Activated CD8-positive, alpha-beta memory T cell treated with anti-CD3 and anti-CD28 coated beads, Interleukin-2, amount 10 ng/mL, durations not matched to agents 7 days and 5 days (primary cell): Measurements from ENCODE around the gene SYT5. TPM values are rescaled to one million over a fixed set of nuclear protein-coding genes. Genes with fewer than 3 reads are reported as not detected.
A peak's percentile ranks its signal among the peaks of the same experiment; 100 is the strongest.

ENCODE experiments used
- ATAC-seq: fragments of 150-1000 bp; cut with Tn5 transposase; one replicate; pipeline ENCODE4 v1.10.0; 2021; ENCODE audit warnings: moderate library complexity
- CTCF ChIA-PET: fragments of 350-600 bp; sonication (Branson Sonifier 250); formaldehyde crosslinking; loops from one replicate; lab custom pipeline; 2021; ENCODE audit warnings: antibody characterized with exemption; lab: Charles Lee
- DNase-seq: peaks from one replicate; pipeline ENCODE4 v3.0.0-alpha.2; 2020
- H3K27ac Mint-ChIP-seq: one replicate; pipeline ENCODE4 v1.8.0; 2021; ENCODE audit warnings: mild to moderate bottlenecking, mixed read lengths
- H3K27me3 Mint-ChIP-seq: one replicate; pipeline ENCODE4 v1.8.0; 2021; ENCODE audit warnings: mixed read lengths
- H3K36me3 Mint-ChIP-seq: one replicate; pipeline ENCODE4 v1.8.0; 2021; ENCODE audit warnings: mild to moderate bottlenecking, mixed read lengths
- H3K4me1 Mint-ChIP-seq: one replicate; pipeline ENCODE4 v1.8.0; 2021; ENCODE audit warnings: mixed read lengths
- H3K4me3 Mint-ChIP-seq: one replicate; pipeline ENCODE4 v1.8.0; 2021; ENCODE audit warnings: mild to moderate bottlenecking, moderate library complexity, mixed read lengths
- H3K9me3 Mint-ChIP-seq: one replicate; pipeline ENCODE4 v1.8.0; 2022; ENCODE audit warnings: low read depth, mixed read lengths
- microRNA-seq: library from miRNA; unstranded; fragments of <30 nt; microRNA quantifications from one replicate; pipeline ENCODE4 v1.2.0, GENCODE V29; 2022
- total RNA-seq, 2 experiments: library from RNA; stranded (reverse); gene quantifications; one replicate each; pipeline ENCODE4 v1.2.3, GENCODE V29; 2021

Gene SYT5
- total RNA-seq, 2 experiments from 2014 or later: not detected

- DNase-seq (no peak), ATAC-seq (no peak)
- Mint-ChIP-seq H3K4me3 (no peak overlapping the region), H3K4me1 (peaks cover 7% of the 10 kb centered on the region), H3K9me3 (no peaks in the 10 kb centered on the region), H3K36me3 (no peaks in the 10 kb centered on the region), H3K27ac (no peak overlapping the region), H3K27me3 (peaks cover 44% of the 10 kb centered on the region)
- CTCF ChIA-PET: interaction anchor here (0.6 to 3.3 kb wide), 38 partner anchors 9 to 508 kb away, joined by 3 to 33 read pairs (median 4); partner anchors contain the start of genes ISOC2, KMT5C, PPP6R1 and TMEM238
Observed at GRCh38 chr19:55141696-55142095, 38.4 kb downstream of the SYT5 start.

DNA sequence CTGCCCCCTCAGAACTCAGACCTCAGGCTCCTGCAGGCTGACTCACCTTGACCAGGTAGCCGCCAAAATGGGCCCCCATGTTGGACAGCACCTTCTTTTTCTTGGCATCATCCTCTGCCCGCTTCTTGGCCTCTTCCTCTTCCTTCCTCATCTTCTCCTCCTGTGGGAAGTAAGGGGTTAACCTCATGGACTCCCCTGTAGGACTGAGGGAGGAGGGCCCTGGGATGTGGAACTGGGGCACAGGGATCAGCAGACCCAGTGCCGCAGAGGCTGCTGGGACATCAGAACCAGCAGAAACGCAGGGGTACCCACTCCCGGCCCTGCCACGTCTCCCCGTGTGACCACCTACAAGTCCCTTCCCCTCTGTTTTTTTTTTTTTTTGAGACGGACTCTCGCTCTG lies 42.2 kb downstream of the SYT5 start:
- H3K9me3 Mint-ChIP-seq: no peaks in the 10 kb centered on the region
- CTCF ChIA-PET: no interaction called here
- H3K4me1 Mint-ChIP-seq: peaks cover 6% of the 10 kb centered on the region
- H3K36me3 Mint-ChIP-seq: no peaks in the 10 kb centered on the region
- H3K4me3 Mint-ChIP-seq: no peak overlapping the region
- H3K27ac Mint-ChIP-seq: no peak overlapping the region
- peaks cover 29% of the 10 kb centered on the region for H3K27me3 Mint-ChIP-seq
- DNase-seq (no peak), ATAC-seq (no peak)

- H3K4me1 Mint-ChIP-seq: peaks cover 3% of the 10 kb centered on the region
- no peaks in the 10 kb centered on the region for H3K9me3 Mint-ChIP-seq
- DNase-seq (no peak), ATAC-seq (no peak)
- H3K27ac Mint-ChIP-seq: no peak overlapping the region
- no peaks in the 10 kb centered on the region for H3K36me3 Mint-ChIP-seq
- peaks cover 31% of the 10 kb centered on the region for H3K27me3 Mint-ChIP-seq
- CTCF ChIA-PET: interaction anchor here (0.5 to 1.8 kb wide), 6 partner anchors 24 to 367 kb away, joined by 3 to 7 read pairs (median 5); no protein-coding TSS in a partner anchor
- H3K4me3 Mint-ChIP-seq: no peak overlapping the region
Observed at GRCh38 chr19:55136399-55137102, 43.5 kb downstream of the SYT5 start.

- Mint-ChIP-seq H3K4me1 (no peaks in the 10 kb centered on the region), H3K27ac (no peak overlapping the region), H3K36me3 (no peaks in the 10 kb centered on the region), H3K27me3 (peaks cover 32% of the 10 kb centered on the region), H3K4me3 (no peak overlapping the region), H3K9me3 (no peaks in the 10 kb centered on the region)
- no peak for ATAC-seq
- DNase-seq: no peak
- CTCF ChIA-PET: interaction anchor here (1.0 kb wide), 1 partner anchor 253 kb away, joined by 4 read pairs; no protein-coding TSS in a partner anchor
Observed at GRCh38 chr19:55134736-55135135, 45.4 kb downstream of the SYT5 start.

DNA sequence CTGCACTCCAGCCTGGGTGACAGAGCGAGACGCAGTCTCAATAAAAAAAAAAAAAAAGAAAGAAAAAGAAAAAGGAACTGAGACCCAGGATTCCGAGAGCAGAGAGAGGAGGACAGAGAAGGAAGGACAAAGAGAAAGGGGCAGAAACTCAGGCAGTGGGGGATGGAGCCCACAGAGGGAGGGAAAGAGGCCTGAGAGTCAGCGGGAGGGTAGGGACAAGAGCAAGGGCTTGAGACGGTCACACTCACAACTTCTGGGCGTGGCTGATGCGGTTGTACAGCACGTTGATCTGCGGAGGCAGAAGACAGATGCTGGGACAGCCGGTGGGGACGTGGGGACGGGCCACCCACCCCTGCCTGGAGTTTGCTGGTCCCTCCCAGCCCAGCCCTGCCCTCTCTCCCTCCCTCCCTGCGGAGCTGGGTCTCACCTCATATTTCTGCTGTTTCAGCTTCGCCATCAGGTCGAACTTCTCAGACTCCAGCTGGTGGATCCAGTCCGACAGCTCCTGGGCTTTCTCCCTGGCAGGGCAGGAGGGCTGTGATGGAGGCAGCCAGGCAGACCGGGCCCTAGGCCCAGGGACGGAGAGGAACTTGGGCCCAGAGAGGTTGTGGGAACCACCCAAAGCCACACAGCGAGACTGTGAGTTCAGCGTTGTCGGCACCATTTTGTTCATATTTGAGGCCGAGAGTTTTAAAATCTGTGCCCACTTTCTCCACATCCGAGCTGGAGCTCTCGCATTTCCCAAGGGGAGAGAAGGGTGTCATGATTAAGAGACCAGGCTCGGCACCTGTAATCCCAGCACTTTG lies 46.2 kb downstream of the SYT5 start:
- H3K9me3 Mint-ChIP-seq: no peaks in the 10 kb centered on the region
- peaks cover 36% of the 10 kb centered on the region for H3K27me3 Mint-ChIP-seq
- CTCF ChIA-PET: interaction anchor here (1.0 to 1.9 kb wide), 4 partner anchors 27 to 252 kb away, joined by 4 to 13 read pairs (median 12); no protein-coding TSS in a partner anchor
- no peak overlapping the region for H3K27ac Mint-ChIP-seq
- no peaks in the 10 kb centered on the region for H3K36me3 Mint-ChIP-seq
- H3K4me3 Mint-ChIP-seq: no peak overlapping the region
- no peak for ATAC-seq
- no peak for DNase-seq
- no peaks in the 10 kb centered on the region for H3K4me1 Mint-ChIP-seq

DNA sequence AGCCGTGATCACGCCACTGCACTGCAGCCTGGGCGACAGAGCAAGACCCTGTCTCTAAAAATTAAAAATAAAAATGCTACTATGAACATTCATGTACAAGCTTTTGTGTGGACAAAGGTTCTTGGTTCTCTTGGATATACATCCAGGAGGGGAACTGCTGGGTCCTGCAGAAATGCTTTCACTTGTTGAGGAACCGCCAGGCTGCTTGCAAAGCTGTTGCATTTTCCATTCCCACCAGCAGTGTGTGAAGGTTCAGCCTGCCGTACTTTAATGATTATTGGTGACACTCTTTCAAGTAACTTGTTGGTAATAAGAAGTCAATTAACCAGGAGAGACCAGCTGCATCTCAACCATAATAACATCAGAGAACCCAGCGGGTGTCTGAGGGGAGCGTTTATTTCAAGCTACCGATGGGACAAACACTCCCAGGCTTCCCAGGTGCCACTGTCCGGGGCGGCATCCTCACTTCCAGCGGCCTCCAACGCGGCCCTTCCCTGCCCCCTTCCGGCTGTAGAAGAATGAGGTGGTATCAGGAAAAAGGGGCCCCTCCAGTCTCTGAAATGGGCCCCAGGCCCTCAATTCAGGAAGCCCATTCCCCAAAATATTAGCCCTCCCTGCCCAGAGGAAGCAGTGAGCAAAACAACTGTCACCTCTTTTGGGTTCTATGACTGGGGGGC lies 47.5 kb downstream of the SYT5 start:
- ATAC-seq: peak; percentile 30
- Mint-ChIP-seq H3K9me3 (no peaks in the 10 kb centered on the region), H3K27ac (no peak overlapping the region), H3K4me1 (no peaks in the 10 kb centered on the region), H3K27me3 (peaks cover 37% of the 10 kb centered on the region), H3K36me3 (no peaks in the 10 kb centered on the region), H3K4me3 (no peak overlapping the region)
- no peak for DNase-seq
- CTCF ChIA-PET: interaction anchor here (1.5 to 1.9 kb wide), 4 partner anchors 8 to 251 kb away, joined by 6 to 13 read pairs (median 12); no protein-coding TSS in a partner anchor

DNA sequence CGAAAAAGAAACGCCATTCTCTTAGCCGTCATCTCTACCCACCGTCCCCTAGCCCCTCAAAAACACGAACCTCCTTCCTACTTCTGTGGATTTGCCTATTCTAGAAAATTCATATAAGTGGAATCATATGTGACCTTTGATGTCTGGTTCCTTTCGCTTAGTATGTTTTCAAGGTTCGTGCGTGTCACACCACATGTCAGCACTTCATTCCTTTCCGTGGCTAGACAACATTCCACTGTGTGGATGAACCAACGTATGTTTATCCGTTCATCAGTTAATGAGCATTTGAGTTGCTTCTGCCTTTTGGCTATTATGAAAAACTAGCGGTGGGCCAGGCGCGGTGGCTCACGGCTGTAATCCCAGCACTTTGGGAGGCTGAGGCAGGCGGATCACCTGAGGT lies 48.7 kb downstream of the SYT5 start:
- ATAC-seq (no peak), DNase-seq (no peak)
- CTCF ChIA-PET: interaction anchor here (1.9 kb wide), 1 partner anchor 42 kb away, joined by 12 read pairs; no protein-coding TSS in a partner anchor
- peaks cover 48% of the 10 kb centered on the region for H3K27me3 Mint-ChIP-seq
- H3K4me1 Mint-ChIP-seq: no peaks in the 10 kb centered on the region
- no peak overlapping the region for H3K27ac Mint-ChIP-seq
- no peaks in the 10 kb centered on the region for H3K9me3 Mint-ChIP-seq
- H3K4me3 Mint-ChIP-seq: no peak overlapping the region
- H3K36me3 Mint-ChIP-seq: no peaks in the 10 kb centered on the region

Small RNAs within 50 kb of the gene (microRNA-seq; reads per million reads assigned to microRNA genes)
- gene MIR7975: not detected

Other genes with a start within 250 kb of the SYT5 start
- not detected for gene NLRP7, start 232.8 kb downstream of the SYT5 start, total RNA-seq
- 10 to 100 TPM; 30.5 to 32.7 TPM for gene NLRP2, start 213.9 kb downstream of the SYT5 start, total RNA-seq
- under 1 TPM in 1 of 2 experiments, not detected in 1; 0.55 TPM for gene GP6, start 142.0 kb downstream of the SYT5 start, total RNA-seq
- gene RDH13, start 117.1 kb downstream of the SYT5 start, total RNA-seq: 10 to 100 TPM; 18.9 to 23.9 TPM
- 1 to 10 TPM; 4.5 to 9.8 TPM for gene EPS8L1, start 104.4 kb downstream of the SYT5 start, total RNA-seq
- gene PPP1R12C, start 62.7 kb downstream of the SYT5 start, total RNA-seq: 100 to 1,000 TPM; 134 to 144 TPM
- 1 to 10 TPM in 1 of 2 experiments, under 1 TPM in 1; 0.41 to 1.0 TPM for gene TNNT1, start 31.1 kb downstream of the SYT5 start, total RNA-seq
- gene TNNI3, start 22.6 kb downstream of the SYT5 start, total RNA-seq: not detected
- under 1 TPM in 1 of 2 experiments, not detected in 1; 0.35 TPM for gene DNAAF3, start 13.7 kb downstream of the SYT5 start, total RNA-seq
- gene PTPRH, start 29.2 kb upstream of the SYT5 start, total RNA-seq: not detected
- 10 to 100 TPM; 10.4 to 16.0 TPM for gene TMEM86B, start 48.5 kb upstream of the SYT5 start, total RNA-seq
- gene PPP6R1, start 78.7 kb upstream of the SYT5 start, total RNA-seq: 100 to 1,000 TPM; 263 to 291 TPM
- 10 to 100 TPM; 35.0 to 38.2 TPM for gene HSPBP1, start 99.8 kb upstream of the SYT5 start, total RNA-seq
- 1 to 10 TPM; 6.9 to 9.1 TPM for gene BRSK1, start 103.7 kb upstream of the SYT5 start, total RNA-seq
- 1 to 10 TPM; 1.2 to 2.4 TPM for gene TMEM150B, start 145.1 kb upstream of the SYT5 start, total RNA-seq
- gene KMT5C, start 159.6 kb upstream of the SYT5 start, total RNA-seq: 10 to 100 TPM; 26.4 to 35.3 TPM
- 1 to 10 TPM in 1 of 2 experiments, under 1 TPM in 1; 0.19 to 2.0 TPM for gene COX6B2, start 174.4 kb upstream of the SYT5 start, total RNA-seq
- gene GARIN5B, start 183.0 kb upstream of the SYT5 start, total RNA-seq: not detected
- gene IL11, start 190.2 kb upstream of the SYT5 start, total RNA-seq: under 1 TPM; 0.50 to 0.68 TPM
- not detected for gene TMEM190, start 196.5 kb upstream of the SYT5 start, total RNA-seq
- gene TMEM238, start 204.0 kb upstream of the SYT5 start, total RNA-seq: 10 to 100 TPM; 14.1 to 23.0 TPM
- 1,000 to 10,000 TPM; 2,244 to 2,759 TPM for gene RPL28, start 205.6 kb upstream of the SYT5 start, total RNA-seq
- gene UBE2S, start 227.5 kb upstream of the SYT5 start, total RNA-seq: 100 to 1,000 TPM; 311 to 421 TPM